CD4-positive, alpha-beta T cell treated with Interleukin-6 at 100 ng/mL for 8 hours (primary cell): ENCODE data around the gene CLIC1.
A peak's percentile ranks its signal among the peaks of the same experiment; 100 is the strongest.

Experiments used
- DNase-seq: peaks from one replicate; pipeline ENCODE4 v3.0.0-alpha.2; 2020; ENCODE audit warnings: mixed read lengths, low spot score

CLIC1 gene

DNA sequence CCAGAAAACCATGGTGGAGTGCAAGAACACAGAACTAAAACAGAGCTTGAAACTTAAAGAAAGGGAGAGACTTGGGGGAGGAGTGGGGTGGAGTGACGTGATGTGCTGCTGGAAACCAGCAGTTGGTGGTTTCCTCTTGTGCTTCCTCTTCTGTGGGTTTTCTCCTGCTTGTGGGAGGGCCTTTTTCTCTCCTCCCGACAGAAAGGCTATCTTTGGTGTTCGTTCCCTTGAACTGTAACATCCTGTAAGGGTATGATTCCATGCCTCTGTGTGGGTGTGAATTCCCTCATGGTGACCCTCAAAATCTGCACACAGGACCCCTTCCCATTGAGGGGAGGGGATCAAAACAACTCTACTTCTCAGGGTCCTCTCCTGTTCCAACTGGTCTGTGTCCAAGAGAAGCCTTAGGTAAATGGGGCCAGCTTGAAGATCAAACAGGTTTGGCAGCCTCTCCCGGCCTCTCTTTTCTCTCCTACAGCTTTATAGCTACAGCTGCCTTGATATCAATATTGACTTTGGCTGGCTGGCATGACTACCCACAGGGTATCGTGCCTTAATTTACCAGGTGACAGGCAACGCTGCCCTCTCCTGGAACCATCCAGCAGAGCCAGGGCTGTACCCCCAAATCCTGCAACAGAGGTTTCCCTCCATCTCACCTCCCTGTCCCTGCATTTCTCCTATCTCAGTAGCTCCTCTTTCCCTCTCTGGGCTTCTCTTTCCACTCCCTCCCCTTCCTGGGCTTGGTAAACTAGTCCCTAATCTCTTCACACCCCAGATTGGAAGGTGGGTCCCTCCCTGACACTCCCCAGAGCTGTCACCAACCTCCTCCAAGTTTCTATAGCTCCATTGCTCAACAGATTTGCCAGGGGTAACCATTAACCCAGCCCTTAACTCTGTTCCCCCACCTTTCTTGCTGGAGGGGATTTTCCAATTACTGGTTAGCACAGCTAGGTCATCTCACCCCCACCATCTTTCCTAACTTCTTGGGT, 2.0 kb upstream of the CLIC1 start:
- DNase-seq: peak; percentile 77

DNA sequence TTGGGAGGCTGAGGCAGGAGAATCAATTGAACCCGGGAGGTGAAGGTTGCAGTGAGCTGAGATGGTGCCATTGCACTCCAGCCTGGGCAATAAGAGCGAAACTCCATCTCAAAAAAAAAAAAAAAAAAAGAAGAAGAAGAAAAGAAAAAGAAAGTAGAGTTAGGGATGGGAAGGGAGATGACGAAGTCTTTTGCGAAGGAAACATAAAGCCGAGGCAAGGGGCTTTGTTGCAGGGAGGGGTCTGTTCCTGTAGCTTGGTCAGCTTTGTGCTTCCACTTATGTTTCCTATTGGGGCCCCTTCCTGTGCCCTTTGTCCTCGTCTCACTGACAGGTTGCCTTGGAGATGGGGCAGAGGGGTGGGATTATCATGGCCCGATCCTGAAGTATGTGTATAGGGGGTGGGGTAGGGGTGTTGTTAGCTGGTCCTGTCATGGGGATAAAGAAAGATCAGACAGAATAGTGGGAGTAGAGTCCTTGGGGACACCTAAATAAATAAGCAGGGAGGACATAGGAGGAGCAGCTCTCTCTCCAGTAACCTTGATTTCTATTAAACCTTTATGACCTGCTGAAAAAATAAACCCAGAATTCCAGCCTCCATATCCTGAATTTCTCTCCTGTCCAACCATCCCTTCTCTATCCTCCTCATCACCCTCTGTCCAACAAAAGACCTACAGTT, 1.1 kb upstream of the CLIC1 start:
- DNase-seq: no peak

DNA sequence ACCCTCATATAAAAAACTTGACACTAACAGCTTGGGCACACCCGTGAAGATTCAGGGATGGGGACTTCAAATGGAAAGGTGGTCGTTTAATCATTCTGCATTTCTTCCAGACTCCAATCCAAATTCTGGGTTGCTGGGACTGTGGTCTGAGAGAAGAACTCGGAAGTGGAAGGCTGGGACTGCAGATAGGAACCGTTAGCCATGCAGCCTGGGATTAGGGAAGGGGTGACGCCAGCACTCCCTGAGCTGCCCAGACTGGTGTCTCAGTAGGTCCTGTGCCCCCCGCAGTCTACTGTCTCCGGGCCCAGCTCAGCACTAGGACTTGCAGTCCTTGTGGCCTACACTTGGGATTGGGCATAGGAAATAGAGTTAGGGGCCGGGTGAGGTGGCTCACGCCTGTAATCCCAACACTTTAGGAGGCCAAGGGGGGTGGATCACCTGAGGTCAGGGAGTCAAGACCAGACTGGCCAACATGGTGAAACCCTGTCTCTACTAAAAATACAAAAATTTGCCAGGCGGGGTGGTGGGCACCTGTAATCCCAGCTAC, 511 bp upstream of the CLIC1 start:
- no peak for DNase-seq

DNA sequence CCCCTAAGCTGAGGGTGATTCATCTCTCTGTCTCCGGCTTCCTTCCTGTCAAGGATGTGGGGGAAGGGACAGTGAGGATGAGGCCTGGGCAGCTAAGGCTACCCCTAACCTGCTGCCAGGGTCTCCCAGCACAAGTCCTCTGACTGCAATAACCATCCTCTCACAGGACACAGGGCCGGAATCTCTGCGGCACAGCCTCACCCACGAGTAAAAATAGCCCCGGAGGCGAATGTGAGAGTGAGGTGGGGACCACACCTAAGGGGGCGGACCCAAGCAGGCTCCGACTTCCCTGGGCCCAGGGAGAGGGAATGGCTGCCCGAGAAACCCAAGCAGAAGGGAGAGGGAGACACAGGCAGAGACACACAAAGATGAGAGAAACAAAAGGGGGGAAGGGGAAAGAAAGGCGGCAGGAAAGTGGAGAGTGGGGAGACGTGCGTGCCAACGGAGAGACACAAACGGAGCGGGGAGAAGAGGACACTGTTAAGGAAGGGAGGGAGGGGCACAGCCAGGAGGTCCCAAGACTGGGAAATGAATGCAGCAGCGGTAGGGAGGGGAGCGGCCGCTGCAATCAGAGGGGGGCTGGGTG, 1.4 kb downstream of the CLIC1 start:
- DNase-seq: peak; percentile 65

DNA sequence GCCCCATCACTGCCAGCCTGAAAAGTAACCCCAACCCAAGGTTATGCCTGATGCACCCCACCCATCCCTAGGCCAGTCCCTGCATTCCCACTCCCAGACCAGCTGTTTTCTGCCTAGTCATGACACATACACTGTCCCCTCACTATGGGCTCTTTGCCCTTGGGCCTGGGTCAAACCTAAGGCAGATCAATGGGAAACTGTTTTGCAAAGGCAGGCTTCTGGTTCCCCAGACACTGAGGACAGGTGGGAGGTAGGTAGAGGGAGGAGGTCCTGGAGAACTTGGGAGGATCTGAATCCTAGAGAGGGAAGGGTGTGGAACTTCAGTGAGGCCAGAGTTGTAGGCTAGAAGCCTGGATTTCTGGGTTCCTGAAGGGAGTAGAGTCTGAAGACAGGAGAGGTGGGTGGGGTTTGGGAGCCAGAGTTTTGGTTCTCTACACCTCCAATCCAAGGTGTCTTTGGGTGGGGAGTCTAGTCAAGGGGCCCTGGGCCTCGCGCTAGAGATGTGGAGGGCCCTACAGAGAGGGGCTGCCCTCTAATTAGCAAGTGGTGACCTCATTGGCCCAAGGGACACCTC, 2.0 kb downstream of the CLIC1 start:
- DNase-seq: no peak

DNA sequence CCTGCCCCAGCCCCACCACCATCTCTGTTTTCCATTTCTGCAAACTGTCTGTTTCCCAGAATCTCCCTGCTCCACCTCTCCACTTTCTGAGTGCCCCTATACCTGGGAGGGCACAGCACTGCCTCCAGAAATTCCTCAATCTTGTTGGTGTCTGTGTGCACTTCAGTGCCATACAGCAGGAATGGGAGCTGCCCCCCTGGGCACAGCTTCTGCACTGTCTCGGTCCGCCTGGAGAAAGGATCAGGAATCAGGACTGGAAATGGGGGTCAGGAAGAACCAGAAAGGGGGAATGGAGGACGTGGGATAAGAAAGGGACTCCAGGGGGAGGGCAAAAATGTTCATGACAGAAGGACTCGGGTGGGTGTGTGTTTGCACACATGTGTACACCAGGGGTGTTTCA, 2.6 kb downstream of the CLIC1 start:
- DNase-seq: no peak

DNA sequence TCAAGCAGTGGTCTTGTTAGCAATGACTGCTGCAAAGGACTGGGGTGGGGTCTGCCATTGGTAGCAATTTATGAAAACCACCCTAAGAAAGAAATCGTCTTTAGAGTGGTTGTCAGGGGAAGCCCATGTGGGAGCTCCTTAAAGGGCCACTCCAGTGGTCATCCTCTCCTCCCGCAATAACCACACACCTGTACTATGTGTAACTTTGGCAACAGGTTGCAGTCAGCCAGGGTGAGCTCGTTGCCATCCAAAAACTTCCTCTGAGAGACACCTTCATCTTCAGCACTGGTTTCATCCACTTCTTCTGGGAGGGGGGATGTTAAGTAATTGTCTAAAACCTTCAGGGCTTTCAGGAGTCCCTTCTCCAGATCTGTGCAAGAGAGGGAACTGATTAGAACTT, 4.3 kb downstream of the CLIC1 start:
- no peak for DNase-seq

DNA sequence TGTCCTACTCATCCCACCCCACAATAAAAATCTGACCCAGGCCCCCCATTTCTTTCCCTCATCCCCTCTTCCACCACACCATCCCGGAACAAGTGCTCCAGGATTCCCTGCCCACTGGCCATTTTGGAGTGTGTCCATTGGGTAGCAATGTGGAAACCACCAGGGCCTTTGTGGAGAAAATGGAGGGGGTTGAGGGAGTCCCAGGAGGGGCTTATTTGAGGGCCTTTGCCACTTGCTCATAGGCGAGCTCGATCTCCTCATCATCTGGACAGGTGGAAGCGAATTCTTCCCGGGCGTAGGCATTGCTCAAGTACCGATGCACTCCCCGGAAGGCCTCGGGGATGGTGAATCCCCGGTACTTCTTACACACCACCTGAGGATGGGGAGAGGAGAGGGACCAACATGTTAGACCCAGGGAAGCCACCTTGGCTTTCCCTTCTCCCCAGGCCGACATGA, 5.7 kb downstream of the CLIC1 start:
- DNase-seq: no peak

DNA sequence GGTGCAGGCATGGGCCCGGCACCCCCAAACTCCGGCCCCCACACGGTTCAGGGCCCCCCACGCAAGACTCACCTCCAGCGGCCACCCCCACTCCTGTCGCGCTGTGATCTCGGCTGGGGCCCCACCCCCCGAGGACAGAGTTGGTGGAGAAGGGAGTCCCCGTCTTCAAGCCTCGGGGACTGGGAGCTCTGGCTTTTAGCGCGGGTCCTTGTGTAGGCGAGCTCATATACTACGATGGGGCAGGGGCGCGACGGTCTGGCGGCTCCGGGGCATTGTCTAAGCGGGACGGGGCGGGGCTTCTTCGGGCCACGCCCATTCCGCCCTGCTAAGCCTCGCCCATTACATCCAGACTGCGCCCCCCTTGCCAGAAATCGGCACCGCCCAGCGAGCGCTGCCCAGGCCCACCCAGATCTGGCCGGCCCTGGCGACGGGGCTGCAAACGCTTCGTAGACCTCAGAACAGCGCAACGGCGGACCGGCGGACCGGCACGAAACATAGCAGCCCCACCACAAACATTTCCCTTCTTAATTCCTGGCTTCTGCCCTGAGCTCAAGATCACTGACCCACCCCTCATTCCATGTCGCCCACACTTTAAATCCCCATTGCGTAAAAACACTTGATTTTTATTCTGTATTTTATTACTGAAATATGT, 6.2 kb downstream of the CLIC1 start:
- DNase-seq: peak; percentile 52

DNA sequence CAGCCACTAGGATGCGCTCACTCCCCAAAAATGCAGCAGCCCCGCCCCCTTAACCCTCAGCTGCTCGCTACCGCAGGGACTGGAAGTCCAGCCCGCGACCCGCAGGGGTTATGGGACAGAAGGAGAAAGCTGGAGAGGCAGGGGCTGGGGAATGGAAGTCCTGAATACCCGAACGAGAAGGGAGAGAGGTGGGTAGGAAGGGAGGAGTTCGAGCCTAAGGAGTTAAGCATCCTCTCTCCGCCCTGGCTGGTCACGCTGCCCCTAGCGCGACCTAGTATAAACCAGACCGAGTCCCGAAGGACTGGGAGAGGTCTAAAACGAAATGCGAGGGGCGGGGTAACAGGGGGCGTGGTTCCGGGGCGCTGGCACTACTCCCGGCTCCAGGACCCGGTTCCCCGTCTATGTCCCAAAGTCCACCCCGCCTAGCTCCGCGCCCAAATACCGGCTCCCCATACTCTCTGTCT, 6.8 kb downstream of the CLIC1 start:
- peak; percentile 79 for DNase-seq

DNA sequence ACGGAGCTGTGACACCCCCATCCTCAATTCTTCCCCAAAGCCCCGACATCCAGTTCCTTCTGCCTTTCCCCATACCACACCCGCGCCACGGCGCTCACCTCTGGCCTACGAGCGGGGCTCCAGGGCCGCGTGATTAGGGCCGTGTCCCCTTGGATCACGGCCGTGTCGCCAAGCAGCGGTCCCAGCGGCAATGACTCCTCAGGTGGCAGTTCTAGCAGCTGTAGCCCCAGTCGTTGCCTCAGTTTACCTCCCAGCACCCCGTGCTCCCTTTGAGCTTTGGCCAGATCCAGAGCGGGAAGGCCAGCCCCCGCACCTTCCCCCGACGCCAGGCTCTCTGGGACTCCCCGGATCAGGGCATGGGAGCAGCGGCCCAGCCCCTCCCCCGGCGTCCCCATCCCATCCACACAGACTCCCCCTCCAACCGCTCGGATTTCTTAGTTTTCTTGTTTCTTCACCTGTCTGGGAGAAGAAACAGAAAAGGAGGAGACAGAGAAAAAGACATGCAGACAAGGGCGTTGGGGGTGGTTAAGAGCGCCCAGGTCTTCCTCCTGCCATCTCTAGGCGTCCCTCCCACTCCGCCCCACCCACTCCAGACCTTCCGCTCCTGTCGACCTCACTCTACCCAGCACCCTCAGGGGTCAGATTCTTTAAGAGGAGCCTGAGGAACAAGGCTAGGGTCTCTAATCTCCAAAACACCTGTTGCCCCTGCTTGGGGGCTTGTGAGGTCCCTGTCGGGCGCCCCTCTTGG, 7.4 kb downstream of the CLIC1 start, which contains the start of gene DDAH2:
Gene DDAH2, minus strand, starts transcription at position 533 of the 748 bp plus-strand sequence. Its CDS starts 138 bp downstream, at position 395.
- no peak for DNase-seq

DNA sequence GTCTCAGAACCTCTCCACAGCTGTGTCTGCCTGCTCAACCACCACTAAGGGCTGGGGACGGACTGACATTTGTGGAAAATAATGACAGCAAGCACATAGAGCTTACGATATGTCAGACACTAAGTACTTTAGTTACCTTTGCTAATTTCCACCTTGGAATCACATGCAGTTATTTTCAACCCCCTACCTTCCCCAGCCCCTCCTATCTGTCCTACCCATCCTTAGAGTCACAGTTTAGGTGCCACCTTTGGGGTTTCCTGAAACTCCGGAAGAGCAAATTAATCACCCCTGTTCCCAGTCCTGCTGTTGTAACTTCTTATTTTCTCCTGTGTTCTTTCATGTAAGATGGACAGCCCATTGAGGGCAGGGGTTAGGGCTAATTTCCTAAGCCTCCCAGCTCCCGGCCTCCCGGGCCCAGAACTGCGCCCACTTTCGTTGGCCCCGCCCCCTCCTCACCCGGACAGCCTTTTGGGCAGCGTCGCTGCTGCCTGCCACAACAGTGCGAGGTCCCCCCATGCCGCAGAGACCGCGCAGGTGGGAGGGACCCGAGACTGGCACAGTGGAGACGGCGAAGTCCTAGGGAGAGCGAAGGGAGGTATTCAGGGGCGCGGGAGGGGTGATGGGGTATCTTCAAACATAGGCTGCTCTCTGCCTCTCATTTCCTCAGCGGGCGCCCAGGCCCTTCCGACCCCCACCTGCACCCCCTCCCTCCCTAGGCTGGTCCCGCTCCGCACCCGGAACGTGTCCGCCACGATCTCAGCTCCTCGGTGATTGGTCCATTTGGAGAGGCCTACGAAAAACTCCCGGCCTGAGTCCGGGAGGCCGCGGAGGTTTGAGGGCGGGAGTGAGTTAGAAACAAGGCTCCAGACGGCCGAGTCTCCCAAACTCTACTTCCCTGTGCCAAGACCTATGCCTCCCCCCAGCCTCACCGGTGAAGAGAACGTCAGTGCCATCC, 8.3 kb downstream of the CLIC1 start:
- DNase-seq: no peak

DNA sequence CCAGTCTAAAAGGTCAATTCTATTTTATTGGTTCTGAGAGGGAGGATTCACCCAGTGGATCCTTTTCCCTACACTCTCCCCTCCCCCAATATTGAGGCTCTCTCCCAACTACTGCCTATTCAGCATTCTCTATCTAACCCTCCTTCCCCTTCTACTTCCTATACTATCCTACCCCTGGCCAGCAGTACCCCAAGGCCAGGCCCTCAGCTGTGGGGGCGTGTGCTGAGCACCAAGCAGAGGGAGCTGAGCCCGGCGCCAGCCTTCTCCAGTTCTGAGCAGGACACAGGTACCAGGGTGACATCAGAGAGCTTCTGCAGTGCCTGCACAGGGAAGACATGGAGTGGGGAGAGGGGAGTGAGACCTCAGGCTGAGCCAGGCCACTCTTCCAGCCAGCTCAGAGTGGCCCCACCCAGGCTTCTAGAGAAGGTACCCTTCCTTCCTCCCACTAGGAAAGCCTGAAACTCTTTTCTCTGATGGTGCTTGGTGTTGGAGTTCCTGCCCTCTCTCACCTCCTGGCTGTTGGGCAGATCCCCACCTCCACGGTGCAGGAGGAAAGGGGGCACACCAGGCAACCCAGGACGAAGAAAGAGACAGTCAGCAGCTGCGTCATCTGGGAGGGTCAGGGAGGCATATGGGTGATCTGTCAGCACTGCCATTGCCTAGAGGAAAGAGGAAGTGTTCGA, 9.2 kb downstream of the CLIC1 start:
- peak; percentile 23 for DNase-seq

DNA sequence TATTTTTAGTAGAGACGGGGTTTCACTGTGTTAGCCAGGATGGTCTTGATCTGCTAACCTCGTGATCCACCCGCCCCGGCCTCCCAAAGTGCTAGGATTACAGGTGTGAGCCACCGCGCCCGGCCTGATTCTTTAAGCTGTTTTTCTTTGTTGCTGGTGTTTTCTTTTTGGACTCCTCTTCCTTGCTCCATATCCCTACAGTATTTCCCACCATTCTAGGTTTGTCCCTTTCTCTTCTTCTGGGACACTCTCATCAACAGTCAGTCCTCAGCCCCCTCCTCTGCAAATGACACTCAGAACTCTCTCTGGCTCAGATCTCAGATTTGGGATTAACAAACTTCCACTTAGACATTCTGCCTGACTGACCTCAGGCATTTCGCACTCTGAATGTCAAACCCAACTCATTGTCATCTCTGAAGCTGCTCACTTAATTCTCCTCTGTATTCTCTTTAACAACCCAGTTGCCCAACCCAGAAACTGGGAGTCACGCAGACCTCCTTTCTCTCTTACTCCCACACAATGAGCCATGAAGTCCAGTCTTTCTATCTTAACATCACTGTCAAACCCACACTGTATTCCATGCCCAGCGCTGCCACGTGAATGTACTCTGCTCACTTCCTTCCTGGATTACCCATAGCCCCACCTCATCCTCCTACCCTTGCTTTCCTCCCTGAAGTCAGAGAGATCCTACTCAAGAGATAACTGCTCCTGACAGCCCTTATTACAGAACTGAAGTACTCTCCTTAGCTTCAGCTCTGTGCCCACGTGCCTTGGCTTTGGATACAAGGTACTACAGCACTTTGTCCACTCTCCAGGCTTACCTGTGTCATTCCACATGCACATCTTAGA, 10.6 kb downstream of the CLIC1 start:
- DNase-seq: no peak

DNA sequence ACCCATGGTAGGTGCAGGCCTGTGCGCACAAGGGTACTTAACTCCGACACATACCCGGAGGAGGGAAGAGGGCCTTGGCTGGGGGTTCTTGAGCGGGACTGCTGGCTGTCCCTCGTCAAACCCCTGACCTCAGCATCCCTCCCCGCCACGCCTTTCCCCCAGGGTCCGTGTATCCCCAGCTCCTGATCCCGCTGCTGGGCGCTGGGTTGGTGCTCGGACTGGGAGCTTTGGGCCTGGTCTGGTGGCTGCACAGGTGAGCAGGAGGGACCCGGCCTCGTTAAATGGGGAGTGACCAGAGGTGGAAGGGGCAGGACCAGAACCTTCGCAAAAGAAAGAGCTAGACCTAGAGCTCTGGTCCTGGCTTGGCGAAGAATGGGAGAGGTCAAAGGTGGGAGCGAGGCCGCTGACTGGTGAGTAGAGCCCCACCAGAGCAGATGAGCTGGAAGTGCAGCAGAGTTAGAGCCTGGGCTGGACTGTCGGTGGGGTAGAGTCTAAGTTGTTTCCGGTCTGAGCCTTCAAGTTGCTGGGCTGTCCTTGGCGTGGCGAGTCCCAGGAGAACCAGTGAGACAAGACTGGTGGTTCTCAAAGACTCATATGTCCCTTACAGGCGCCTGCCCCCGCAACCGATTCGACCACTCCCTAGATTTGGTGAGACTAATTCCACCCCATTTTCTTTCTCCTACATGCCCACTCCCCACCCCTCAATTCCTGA, 12.2 kb downstream of the CLIC1 start:
- DNase-seq: no peak

DNA sequence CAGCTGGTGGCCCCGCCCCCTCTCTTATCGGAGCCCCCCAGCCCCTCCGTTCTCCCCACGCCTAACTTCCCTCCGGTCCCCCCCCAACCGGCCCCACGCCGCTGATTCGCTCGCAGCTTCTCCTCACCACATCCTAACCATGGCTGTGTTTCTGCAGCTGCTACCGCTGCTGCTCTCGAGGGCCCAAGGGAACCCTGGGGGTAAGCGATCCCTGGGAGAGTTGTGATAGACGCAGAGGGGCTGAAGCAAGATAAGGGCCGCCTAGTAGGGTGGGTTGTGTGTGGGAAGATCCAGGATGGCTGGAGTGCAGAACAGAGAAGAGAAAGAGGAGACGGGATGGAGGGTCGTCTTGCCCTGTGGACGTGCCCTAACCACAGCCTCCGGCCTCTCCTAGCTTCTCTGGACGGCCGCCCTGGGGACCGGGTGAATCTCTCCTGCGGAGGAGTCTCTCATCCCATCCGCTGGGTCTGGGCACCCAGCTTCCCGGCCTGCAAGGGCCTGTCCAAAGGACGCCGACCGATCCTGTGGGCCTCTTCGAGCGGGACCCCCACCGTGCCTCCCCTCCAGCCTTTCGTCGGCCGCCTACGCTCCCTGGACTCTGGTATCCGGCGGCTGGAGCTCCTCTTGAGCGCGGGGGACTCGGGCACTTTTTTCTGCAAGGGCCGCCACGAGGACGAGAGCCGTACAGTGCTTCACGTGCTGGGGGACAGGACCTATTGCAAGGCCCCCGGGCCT, 12.9 kb downstream of the CLIC1 start, which contains the start of gene MPIG6B:
Gene MPIG6B, plus strand, starts transcription at position 129 of the 735 bp plus-strand sequence. Its CDS starts 11 bp downstream, at position 140.
- no peak for DNase-seq
